ENCODE measurements around the gene SYNE1. TPM values are rescaled to one million over a fixed set of nuclear protein-coding genes. Genes with fewer than 3 reads are reported as not detected.
"Not testable (repeated sequence)": the region's sequence is repeated elsewhere in the genome, so short reads cannot be mapped to it uniquely, and the experiment has no call there.

The SYNE1 gene
- polyA plus RNA-seq, 10 donors = 76.7 to 131 (median 86.4) TPM

DNA sequence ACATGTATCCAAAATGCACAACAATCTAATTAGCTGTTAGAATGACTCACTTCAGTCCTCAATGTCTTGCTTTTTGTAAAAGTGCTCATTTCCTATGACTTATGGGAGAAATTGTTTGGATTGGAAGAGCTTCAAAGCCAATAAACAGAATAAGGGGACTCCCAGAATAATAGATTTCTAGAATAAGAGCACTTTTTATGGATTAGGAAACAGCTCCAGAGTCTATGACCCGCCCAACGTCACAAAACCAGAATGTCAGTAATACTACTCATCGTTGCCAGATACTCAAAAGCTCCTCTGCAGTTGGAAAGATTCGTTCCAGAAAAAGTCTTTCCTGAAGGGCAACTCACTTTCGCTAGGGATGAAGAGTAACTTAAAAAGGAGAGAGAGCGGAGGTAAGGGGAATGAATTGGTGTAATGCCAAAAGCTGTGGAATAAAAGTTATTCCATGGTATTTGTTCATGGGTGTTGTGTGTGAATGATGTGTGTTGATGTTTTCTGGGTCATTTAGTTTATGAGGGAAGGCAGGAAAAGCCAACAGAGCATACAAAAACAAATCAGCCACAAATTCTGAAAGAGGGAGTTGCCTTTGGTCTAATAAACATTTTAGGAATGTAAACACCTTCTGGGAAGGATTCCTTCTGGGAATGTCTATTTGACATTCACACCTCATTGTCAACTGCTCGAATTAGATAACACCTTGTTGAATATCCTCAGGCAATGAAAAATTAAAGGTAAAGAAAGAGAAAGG, 64.6 kb downstream of the SYNE1 start:
- no peak for DNase-seq

DNA sequence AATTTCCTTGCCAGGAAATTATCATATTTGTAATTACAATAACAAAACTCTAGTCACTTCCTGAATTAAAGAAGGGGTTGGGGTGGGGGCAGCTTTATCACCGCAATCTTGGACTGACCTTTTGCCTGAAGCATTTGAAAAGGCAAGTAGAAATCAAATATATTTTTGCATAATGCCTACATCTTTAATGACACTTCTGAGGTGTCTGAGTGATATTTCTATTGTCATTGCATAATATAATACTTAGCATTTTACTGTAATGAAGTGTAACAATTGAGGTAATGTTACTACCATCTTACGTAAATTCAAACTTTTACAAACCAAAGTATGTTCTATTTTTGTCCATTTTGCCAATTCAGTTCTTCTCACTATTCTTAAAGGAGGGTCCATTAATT, 65.2 kb downstream of the SYNE1 start:
- DNase-seq = no peak

DNA sequence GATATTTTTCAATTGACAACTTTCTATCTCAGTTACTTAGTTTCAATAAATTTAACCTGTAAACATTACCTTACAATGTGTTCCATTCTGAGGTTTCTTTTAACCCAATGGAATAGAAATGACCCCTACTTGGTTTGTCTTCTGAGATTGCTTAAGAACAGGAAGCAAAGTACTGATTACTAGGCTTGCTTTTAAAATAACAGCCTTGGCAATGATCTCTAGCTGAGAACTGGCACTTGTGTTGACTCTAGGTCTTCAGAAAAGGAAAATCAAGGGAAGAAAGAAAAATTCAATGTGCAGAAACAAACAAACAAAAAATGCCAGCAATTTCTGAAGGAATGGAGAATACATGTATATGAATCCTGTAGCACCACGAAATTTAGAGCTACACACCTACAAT, 66.1 kb downstream of the SYNE1 start:
- DNase-seq = no peak

DNA sequence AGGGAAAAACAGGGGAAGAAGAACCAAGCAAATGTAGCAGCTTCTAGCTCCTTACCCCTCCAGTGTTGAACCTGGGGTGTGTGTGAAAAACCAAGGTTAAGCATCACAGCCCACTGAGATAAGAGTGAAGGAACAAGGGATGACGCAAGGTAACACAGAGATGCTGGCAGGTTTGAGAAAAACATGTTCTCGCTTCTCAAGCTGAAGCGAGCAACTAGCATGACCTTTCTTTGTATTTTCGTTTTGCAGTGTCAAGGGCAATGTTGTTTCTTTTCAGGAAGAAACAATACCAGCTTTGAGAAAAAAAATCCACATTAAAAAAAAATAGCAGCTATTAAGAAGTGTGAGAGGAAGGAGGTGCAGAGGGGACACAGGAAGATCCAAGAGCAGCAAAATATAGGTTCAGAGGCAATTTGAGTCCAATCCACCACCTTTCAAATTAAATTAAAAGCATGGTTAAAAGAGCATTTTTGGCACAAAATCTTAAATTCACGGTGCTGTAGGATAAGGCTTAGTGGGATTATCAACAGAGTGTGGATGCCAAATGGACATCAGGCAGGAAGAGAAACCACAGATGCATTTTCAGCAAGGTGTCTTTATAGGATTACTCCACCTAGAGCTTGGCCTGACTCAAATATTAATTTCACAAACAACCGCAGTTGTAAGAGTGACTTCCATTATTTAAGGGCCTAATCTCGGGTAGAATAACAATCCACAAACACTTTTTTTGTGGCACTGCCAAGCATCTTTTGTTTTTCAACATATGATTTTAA, 70.9 kb downstream of the SYNE1 start:
- DNase-seq = no peak

DNA sequence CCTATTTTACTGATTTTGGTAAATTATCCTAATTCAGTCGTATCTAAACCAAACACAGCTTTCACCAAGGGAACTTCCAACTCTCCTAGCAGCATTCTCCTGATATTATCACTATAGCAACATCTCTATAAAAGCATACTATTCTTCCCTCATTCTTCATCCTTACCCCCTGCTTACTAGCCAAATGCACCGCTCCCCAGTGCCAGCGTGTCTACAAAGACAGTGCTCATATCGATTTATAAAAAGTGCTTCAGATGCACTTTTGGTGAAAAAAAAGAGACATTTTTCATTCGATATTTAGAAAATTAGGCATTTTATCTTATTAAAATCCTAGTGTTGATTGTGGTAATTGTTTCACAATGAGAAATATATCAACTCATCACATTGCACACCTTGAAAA, 74.0 kb downstream of the SYNE1 start:
- DNase-seq = no peak

DNA sequence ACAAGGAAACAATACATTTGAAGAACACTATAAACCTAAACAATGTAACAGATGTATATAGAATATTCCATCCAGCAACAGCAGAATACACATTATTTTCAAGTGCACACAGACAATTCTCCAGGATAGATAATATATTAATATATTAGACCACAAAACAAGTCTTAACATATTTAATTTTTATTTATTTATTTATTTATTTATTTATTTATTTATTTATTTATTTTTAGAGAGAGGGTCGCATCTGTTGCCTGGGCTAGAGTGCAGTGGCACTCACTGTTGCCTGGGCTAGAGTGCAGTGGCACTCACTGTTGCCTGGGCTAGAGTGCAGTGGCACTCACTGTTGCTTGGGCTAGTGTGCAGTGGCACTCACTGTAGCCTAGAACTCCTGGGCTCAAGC, 78.4 kb downstream of the SYNE1 start:
- not testable (repeated sequence) for DNase-seq

DNA sequence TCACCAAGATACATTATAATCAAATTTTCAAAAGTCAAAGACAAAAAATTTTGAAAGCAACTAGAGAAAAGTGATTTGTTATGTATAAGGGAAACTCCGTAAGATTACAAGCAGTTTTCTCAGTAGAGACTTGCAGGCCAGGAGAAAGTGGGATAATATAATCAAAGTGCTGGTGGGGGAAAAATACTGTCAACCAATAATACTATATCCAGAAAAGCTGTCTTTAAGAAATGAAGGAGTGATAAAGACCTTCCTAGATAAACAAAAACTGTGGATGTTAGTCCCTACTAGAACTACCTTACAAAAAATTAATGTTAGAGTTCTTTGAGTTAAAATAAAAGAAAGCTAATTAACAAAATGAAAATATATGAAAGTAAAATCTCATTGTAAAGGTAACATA, 79.7 kb downstream of the SYNE1 start:
- no peak for DNase-seq

DNA sequence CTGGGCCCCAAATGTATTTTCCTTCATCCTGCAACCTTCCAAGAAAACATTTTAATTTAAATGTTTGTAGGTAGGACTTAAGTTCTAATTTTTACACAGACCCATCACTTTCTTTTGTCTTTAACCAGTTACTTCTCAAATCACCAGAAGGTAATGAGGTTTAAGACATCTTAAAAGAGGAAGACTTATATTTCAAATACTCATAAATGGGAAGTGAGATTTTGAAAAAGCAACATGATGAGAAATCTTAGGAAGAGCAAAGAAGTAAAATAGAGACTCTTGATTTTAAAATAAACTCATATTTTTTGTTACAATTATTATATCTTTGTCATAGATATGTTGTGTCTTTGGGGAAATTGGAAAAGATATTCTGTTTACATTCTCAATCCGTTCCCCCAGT, 82.3 kb downstream of the SYNE1 start:
- DNase-seq = no peak

DNA sequence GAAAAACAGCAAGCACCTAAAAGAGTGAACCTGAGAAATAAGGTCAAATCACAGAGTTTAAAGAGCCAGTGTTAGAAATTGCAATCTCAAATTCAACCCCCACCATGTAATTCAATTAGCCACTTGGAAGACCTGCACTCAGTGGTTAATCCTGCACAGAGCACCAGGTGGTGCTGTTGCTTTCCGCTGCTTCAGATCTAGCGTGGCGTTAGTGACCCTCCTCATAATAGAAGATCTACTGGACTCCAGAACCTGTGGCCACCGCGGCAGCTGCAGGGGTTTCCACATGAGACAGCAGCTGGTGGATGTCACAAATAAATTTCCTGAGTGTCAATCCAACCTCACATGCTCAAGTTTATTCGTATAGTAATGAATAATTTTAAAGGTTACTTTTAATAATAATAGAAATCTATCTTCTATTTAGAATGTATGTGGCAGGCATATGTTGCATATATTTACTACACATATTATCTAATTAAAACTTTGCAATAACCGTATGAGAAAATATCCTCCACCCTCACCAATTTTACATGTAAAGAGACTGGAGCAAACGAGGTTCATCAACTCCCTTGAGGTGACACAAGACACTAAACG, 84.4 kb downstream of the SYNE1 start:
- peak; percentile 57 to 79 (median 61) for DNase-seq

DNA sequence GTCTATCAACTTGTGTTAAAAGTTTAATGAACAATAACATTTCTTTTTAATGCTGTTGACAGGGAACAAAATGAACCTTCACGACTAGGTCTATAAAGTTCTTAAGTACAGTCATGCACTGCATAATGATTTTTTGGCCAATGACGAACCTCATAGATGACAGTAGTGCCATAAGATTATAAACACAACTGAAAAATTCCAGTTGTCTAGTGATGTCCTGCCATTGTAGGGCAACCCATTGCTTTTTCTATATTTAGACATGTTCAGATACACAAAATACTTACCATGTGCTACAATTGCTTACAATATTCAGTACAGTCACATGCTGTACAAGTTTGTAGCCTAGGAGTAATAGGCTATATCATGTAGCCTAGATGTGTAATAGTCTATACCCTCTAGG, 93.6 kb downstream of the SYNE1 start:
- no peak for DNase-seq

DNA sequence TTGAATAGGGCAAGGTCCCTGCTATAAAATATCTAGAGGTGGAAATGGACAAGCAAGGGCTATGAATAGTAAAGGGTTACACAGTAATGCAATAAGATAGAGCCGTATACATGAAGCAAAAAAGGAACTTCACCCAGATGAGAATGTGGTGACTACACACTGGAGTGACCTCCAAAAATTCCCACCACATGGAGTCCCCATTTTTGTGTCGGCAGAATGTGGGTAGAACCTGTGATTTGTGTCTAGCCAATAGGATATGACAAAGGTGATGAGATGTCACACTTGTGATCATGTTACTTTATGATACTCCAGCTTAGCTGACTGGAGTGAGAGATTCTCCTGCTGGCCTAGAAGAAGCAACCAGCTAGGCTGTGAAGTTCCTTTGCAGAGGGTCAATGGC, 96.8 kb downstream of the SYNE1 start:
- DNase-seq = no peak

DNA sequence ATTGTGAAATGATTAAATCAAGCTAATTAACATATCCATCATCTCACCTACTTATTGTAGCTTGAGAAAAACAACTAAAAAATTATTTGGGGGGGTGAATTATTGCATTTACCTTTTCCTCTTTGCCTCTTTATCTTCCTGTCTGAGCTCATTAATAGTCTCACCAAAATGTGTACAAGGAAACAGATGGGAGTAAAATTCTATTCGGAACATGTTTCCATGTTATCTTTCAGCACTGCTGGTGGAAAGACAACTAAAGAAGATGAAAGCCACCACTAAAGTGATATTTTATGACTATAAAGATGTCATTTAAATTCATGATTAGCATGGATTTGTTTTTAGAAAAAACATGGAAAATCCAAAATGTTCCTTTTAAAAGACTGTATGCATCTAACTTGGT, 102.6 kb downstream of the SYNE1 start:
- no peak for DNase-seq

DNA sequence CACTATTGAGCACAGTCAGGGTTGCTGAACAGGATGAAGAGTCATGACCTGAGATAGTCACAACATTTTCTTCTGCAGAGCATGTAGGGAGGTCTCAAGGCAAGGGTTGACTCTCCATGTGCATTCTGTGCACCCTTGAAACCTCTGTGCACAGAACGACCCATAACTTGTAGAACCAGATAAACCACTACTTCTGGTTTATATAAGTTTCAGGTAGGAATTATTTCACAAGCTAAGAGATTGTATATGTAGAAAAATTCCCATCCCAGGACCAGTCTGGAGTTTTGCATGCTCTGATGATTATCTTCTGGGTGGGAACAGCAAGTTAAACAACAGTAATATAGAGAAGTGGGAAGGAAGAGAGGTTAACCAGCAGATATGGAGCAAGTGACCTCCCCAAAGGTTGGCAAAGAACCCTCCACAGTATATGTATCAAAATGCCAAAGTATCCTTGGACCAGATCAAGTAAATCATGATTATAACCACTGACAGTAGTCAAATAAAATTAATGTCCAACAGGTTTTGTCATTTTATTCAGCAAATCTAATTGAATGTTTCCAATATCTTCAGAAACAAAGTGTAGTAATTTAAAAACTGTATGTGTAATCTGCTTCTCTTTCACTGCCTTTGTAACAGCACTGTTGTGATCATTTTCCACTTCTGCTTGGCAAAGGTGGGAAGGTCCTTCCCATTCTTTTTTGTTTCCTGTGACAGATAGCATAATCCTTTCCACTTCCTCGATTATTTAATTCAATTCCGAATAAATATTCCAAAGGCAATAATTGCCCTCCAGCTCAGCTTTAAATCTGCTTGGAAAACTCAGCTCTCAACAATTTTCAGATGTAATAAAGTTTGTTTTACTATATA, 104.4 kb downstream of the SYNE1 start:
- no peak for DNase-seq

DNA sequence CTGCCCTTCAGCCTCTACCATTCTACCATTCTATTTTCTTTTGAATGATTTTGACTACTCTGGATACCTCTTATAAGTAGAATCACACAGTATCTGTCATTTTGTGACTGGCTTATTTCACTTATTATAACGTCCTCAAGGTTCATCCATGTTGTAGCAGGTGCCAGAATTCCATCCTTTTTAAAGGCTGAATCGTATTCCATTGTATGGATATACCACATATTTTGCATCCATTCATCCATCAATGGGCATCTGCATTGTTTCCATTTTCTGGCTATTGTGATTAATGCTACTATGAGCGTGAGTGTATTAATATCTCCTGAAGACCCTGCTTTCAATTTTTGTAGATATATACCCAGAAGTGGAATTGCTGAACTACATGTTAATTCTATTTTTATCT, 105.5 kb downstream of the SYNE1 start:
- no peak for DNase-seq

DNA sequence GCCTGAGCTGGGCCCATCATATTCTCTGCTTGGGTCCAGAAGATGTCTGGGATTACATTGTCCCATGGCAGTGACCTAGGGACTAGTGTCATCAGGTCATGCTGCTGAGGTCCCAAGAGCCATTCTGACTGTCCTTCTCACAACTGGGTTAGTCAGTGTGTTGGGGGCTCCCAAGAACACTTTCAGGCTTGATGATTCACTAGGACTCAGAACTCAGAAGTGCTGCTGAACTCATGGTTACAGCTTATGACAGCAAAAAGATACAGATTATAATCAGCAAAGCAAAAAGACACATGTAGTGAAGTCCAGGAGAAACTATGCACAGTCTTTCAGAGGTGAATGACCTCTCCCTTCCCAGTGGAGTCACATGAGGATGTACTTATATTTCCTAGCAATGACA, 107.8 kb downstream of the SYNE1 start:
- DNase-seq = no peak

DNA sequence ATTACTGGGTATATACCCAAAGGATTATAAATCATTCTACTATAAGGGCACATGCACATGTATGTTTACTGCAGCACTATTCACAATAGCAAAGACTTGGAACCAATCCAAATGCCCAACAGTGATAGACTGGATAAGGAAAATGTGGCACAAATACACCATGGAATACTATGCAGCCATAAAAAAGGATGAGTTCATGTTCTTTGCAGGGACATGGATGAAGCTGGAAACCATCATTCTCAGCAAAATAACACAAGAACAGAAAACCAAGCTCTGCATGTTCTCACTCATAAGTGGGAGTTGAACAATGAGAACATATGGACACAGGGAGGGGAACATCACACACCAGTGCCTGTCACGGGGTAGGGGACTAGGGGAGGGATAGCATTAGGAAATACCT, 123.0 kb downstream of the SYNE1 start:
- DNase-seq = not testable (repeated sequence)

DNA sequence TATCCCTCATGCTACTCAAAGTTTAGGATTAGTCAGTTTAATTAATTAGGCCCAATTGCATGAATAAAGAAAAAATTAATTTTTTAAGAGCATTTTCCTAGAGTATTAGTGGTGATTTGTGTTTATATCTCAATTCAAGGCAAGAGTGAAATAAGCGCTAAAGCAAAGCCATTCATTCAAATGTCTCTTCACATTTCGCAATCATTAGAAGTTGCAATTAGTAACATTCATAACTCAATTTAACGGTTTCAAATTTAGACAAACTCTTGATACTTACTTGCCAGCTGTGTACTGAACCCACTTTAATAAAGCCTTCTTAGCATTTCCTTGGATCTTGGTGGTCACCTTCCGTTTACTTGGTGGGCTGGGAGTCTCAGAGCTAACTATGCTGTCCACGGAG, 127.2 kb downstream of the SYNE1 start:
- no peak for DNase-seq

DNA sequence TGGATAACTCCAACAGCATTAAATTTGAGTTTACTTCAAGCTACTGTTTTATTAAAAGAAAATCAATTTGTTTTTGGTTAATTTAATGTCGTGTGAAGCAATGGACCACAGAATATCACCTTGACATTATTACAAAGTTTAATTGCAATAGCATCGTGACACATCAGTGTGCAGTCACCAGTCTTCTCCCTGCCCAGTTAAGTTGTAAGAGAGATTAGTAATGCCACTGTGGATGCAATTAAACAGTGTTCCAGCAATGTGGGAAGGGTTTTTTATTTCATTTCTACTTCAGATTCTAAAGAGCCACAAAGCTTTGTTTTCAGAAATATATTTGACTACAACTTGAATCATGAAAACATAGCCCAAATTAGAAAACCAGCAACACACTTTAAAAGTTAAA, 128.7 kb downstream of the SYNE1 start:
- DNase-seq = no peak

DNA sequence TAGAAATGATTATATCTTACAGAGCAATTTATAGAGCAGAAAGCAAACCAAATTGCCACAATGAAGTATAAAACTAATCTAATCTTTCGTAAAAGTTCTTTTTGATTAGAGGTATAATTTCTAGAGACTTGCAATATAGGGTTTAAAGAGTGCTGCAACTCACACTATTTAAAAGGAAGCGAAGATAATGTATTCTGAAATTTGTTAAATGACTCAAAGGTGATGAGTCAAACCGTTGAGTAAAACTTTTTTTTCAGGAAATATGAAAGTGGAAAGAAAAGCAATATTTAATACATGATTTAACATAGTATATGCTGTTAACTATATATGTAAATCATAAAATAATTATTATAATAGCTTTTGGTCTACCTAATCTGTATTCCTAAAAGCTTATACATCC, 133.6 kb downstream of the SYNE1 start:
- no peak for DNase-seq

DNA sequence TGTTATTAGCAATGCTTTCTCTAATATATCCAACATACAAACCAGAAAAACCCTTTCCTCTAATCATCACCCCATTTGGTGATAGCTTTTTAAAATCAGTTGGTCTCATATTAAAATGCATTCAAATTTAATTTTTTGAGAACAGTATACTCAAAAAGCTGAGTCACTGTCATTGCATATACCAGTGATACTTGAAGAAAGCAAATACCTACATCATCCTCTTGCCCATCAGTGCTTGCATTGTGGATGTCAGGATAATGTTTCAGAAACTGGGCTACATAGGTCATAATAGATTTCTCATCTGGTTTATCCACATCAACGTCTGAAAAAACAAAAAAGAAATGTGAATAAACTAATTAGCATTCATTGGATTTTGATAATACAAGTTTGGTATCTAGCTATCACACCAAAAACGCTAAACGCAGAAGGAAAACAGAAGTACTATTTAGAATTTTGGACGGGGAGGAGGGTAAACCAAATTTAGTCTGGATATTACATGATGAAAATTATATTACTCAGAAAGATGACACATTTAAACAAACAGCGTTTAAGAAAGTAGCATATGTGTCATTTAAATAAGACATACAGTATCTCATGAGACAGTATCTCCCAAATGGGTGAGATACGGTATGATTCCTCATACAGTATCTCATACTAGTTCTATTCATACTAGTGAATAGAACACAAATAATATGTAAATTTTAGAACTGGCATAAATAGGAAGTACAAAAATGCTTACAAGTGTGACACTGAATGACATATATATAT, 134.6 kb downstream of the SYNE1 start:
- no peak for DNase-seq

DNA sequence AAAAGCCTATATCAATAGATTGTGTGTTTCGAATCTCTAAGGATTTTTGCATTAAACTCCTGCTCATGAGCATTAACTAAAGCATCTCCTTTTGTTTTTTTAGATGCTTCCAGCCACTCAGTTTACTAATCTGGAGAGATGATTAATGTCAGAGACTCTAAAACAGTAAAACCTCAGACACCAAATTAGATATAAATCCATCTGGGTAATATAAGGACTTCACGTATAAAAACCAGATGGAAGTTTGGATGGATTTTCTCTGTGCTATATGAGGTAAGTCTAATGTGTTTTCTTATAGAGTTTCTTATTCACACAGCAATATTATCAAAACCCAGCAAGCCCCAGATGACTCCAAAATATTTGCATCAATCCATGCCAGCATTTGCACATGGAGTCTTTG, 137.2 kb downstream of the SYNE1 start:
- DNase-seq = peak in 1 of 3 donors; percentile 1
